ENCODE results near the gene NAB2.

Gene NAB2

DNA sequence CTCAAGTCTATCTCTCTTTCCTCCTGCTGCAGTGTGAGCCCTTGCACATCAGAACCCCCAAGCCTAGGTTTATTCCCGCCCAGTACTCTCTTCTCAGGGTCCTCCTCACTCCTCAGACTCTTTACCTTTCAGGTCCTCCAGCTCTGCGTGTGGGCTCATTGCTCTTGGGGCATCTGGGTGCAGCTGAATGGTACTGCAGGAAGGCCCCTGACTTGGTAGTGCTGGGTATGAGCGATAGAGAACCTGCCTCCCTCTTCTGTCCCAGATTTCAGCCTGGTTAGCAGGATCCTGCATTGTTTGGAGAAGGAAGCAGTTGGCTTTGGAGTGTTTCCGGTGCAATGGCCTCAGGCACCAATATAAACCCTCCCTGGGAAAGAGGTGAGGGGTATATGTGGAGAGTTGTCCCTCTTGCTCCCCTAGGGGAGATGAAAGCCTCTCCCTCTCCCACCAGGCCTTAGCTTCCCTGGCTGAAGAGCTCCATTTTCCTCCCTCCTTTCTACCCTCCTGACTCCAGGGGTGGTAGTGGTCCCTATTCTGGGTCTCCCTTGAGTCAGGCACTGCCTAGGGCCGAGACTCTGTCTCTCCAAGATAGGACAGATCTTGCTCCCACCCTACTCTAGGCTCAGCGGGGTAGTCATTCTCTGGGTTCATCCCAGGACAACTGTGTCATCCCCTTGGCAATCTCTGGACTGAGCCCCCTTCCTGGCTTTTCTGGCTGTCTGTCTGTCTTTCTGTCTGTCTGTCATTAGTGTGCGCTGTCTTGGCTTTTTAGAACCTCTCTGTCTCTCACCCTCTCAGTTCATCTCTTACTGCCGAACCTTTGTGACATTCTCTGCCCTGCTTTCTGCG is 43.2 kb downstream of the NAB2 start:
- Histone ChIP-seq H3K4me1 (ENCODE audit: control insufficient read depth, insufficient read depth, low read length) (peaks cover 63% of the 10 kb centered on the region), H3K9me3 (ENCODE audit: control insufficient read depth, low read length) (no peaks in the 10 kb centered on the region), H3K9ac (ENCODE audit: low read length) (peak overlapping the region; percentile 94), H3K36me3 (ENCODE audit: control insufficient read depth, insufficient read depth, low read length, severe bottlenecking) (peaks cover 20% of the 10 kb centered on the region), H3K4me3 (ENCODE audit: low read length) (peak overlapping the region; percentile 84), H3K27me3 (replicated peaks; ENCODE audit: control insufficient read depth, insufficient read depth, low read length) (no peaks in the 10 kb centered on the region)
- DNase-seq (ENCODE audit: low read depth), result peak; percentile 44

DNA sequence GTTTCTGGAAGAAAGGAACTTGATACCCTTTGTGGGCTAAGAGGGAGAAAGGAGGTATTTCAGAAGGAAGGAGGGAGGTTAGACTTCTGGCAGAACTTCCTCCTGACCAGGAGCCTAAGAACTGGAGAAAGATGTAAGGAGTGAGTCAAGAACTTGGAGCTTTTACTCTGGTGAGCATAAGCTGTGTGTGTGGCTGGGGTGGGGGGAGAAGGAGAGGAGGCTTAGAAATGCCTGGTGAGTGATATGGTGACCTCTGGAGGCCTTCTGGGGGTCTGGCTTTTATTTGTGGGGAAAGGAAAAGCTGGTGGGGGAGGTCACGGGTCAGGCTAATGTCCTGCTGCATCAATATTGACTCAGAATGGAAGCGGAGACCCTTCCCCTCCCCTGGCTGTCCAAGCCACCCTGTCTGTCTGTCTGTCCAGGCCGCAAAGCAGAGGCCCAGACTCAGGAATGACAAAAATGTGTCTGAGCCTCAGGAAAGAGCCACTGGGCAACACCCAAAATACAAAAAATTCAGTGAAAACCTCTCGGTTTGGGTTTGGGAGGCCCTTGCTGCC is 44.2 kb downstream of the NAB2 start:
- H3K4me1 ChIP-seq (ENCODE audit: control insufficient read depth, insufficient read depth, low read length), result peaks cover 70% of the 10 kb centered on the region
- H3K36me3 ChIP-seq (ENCODE audit: control insufficient read depth, insufficient read depth, low read length, severe bottlenecking), result peaks cover 25% of the 10 kb centered on the region
- H3K27me3 ChIP-seq (replicated peaks; ENCODE audit: control insufficient read depth, insufficient read depth, low read length), result no peaks in the 10 kb centered on the region
- H3K4me3 ChIP-seq (ENCODE audit: low read length), result peak overlapping the region; percentile 84
- DNase-seq (ENCODE audit: low read depth), result peak; percentile 67
- H3K9ac ChIP-seq (ENCODE audit: low read length), result peak overlapping the region; percentile 94
- H3K9me3 ChIP-seq (ENCODE audit: control insufficient read depth, low read length), result no peaks in the 10 kb centered on the region

DNA sequence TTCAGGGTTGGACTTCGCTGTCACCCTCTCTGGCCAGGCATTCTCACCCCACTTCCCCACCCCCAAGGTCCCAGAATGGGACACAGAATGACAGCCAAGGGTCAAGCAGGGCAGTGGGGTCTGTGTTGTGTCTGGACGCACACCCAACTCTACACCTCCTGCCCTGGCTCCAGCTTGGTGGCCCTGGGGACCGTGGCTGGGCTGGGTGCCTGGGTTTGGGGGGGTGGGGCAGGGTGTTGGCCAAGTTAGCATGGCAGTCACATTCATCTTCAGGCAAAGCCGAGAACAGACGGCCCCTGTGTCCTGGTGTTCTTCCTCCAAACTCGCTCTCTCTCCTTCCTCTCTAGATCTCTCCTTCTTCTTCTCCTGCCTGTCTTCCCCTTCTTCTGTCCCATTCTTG is 45.0 kb downstream of the NAB2 start:
- Histone ChIP-seq H3K36me3 (ENCODE audit: control insufficient read depth, insufficient read depth, low read length, severe bottlenecking) (peaks cover 31% of the 10 kb centered on the region), H3K9ac (ENCODE audit: low read length) (peak overlapping the region; percentile 91), H3K4me1 (ENCODE audit: control insufficient read depth, insufficient read depth, low read length) (peaks cover 78% of the 10 kb centered on the region), H3K4me3 (ENCODE audit: low read length) (peak overlapping the region; percentile 77), H3K9me3 (ENCODE audit: control insufficient read depth, low read length) (no peaks in the 10 kb centered on the region), H3K27me3 (replicated peaks; ENCODE audit: control insufficient read depth, insufficient read depth, low read length) (no peaks in the 10 kb centered on the region)
- DNase-seq (ENCODE audit: low read depth), result peak; percentile 38

DNA sequence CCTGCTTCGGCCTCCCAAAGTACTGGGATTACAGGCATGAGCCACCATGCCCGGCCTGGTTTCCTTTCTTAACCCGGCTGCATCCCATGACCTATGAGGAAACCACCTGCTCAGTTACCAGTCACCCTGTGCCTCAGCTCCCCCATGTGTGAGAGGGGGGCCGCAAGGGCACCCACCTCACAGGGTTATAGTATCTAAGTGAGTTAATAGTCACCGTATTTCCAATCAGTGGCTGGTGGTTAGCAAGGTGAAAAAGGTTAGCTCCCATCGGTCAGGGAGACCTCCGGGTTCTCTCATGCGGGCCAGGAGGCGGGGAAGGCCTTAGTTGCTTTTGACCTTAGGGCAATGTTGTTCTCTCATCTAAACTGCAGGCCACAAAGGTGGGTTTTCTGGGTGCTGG is 46.0 kb downstream of the NAB2 start:
- peak overlapping the region; percentile 61 for H3K4me3 ChIP-seq (ENCODE audit: low read length)
- no peaks in the 10 kb centered on the region for H3K9me3 ChIP-seq (ENCODE audit: control insufficient read depth, low read length)
- peak overlapping the region; percentile 91 for H3K9ac ChIP-seq (ENCODE audit: low read length)
- peaks cover 88% of the 10 kb centered on the region for H3K4me1 ChIP-seq (ENCODE audit: control insufficient read depth, insufficient read depth, low read length)
- H3K27me3 ChIP-seq (replicated peaks; ENCODE audit: control insufficient read depth, insufficient read depth, low read length), result no peaks in the 10 kb centered on the region
- H3K36me3 ChIP-seq (ENCODE audit: control insufficient read depth, insufficient read depth, low read length, severe bottlenecking), result peaks cover 41% of the 10 kb centered on the region
- DNase-seq (ENCODE audit: low read depth), result peak; percentile 15

DNA sequence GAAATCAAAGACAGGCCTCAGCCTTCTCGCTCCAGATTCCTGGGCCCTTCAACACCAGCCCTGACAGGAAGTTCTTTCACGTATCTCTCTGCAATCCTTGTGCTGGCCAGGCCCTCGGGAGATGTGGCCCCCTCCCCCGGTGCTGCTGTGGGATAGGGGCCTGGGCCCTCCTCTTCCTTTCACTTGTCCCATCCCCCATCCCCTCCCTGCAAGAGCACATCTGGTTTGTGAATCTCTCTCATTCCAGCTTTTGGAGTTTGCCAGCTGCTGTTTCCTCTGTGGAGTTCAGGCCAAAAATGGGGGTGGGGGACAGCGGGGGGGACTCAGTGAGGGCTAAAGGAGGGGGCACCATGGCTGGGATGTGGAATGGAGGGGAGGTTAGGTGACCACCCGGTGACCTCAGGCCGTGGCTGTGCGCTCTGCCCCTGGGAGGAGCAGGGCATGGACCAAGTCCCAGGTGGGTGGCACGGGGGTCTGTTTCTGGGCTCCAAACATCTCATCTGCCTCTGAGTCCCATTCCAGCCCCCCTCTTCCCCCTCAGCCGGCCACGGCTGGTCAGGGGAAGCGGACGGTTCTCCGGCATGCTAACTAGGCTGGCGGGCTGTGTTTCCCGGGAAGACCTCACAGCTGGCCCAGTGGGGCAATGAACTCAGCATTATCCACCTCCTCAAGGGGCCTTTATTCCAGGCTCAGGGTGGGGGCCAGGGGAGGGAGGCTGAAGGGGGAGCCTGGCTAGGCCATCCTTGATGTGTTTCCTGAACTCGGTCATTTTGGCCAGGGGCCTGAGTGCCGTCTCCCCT is 46.8 kb downstream of the NAB2 start:
- Histone ChIP-seq H3K9me3 (ENCODE audit: control insufficient read depth, low read length) (no peaks in the 10 kb centered on the region), H3K4me1 (ENCODE audit: control insufficient read depth, insufficient read depth, low read length) (peaks cover 94% of the 10 kb centered on the region), H3K4me3 (ENCODE audit: low read length) (peak overlapping the region; percentile 61), H3K27me3 (replicated peaks; ENCODE audit: control insufficient read depth, insufficient read depth, low read length) (no peaks in the 10 kb centered on the region), H3K9ac (ENCODE audit: low read length) (peak overlapping the region; percentile 91), H3K36me3 (ENCODE audit: control insufficient read depth, insufficient read depth, low read length, severe bottlenecking) (peaks cover 46% of the 10 kb centered on the region)
- DNase-seq (ENCODE audit: low read depth), result peak; percentile 68

DNA sequence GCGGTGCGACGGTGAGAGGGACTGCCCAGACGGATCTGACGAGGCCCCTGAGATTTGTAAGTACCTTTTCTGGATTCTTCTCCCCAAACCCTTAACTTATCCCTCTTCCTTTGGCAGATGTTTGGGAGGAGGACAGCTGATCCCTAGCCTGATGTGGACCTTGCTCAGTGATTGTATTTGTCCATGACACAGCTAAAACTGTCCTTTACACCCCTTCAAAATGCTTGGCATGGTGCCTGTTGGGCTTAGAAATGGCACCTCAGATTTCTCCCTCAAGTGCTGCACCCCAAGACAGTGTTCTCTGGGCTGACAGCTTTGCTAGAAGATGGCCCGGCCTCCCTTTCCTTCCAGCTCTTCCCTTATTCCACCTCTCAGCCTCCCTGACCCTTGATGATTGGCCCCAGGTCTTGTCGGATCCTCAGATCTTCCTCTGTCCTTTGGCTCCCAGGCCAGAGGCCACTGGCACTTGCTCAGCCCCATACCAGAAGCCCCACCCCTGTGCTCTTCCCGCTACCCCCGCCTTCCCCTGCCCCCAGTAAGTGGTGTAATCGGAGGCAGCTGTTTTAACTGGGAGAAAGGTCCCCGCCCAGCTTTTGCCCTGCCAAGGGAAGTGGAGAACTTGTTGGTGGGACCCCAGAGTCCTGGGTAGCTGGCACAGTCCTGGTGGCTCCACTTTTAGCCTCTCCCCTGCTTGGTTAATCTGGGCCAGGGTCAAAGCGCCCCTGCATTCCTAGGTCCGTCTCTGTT is 49.8 kb downstream of the NAB2 start:
- H3K4me3 ChIP-seq (ENCODE audit: low read length), result peak overlapping the region; percentile 42
- H3K9me3 ChIP-seq (ENCODE audit: control insufficient read depth, low read length), result no peaks in the 10 kb centered on the region
- DNase-seq (ENCODE audit: low read depth), result peak; percentile 41
- H3K9ac ChIP-seq (ENCODE audit: low read length), result peak overlapping the region; percentile 91
- H3K4me1 ChIP-seq (ENCODE audit: control insufficient read depth, insufficient read depth, low read length), result peaks cover 96% of the 10 kb centered on the region
- H3K36me3 ChIP-seq (ENCODE audit: control insufficient read depth, insufficient read depth, low read length, severe bottlenecking), result peaks cover 58% of the 10 kb centered on the region
- no peaks in the 10 kb centered on the region for H3K27me3 ChIP-seq (replicated peaks; ENCODE audit: control insufficient read depth, insufficient read depth, low read length)

DNA sequence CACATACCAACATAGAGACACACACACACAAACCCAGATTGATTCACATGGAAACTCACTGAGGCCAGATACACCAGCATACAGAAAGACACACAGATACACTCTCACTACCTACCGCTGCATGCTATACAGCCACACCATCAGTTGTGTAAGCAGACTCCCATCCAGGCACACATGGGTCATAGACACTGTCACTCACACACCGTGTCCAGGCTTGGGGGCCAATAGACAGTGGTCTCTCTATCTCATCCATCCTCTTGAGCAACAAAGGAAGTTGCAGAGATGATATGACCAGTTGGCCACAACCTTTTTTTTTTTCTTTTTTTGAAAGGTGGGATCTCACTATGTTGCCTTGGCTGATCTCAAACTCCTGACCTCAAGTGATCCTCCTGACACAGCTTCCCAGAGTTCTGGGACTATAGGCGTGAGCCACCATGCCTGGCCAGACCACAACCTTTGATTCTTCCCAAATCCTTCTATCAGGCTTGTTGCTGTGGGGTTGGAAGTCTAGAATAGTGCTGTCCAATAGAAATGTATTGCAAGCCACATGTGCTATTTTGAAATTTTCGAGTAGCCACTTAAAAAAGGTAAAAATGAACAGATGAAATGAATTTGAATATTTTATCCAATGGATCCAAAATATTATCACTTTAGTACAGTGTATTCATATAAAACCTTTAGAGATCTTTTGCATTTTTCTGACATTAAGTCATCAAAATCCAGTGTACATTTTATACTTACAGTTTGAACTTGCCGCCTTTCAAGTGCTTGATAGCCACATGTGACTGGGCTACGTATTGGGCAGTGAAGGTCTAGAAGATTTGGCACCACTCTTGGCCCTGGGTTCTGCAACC is 51.1 kb downstream of the NAB2 start:
- DNase-seq (ENCODE audit: low read depth), result peak; percentile 64
- Histone ChIP-seq H3K27me3 (replicated peaks; ENCODE audit: control insufficient read depth, insufficient read depth, low read length) (no peaks in the 10 kb centered on the region), H3K4me1 (ENCODE audit: control insufficient read depth, insufficient read depth, low read length) (peaks cover 97% of the 10 kb centered on the region), H3K9ac (ENCODE audit: low read length) (peak overlapping the region; percentile 80), H3K4me3 (ENCODE audit: low read length) (peak overlapping the region; percentile 8), H3K9me3 (ENCODE audit: control insufficient read depth, low read length) (no peaks in the 10 kb centered on the region), H3K36me3 (ENCODE audit: control insufficient read depth, insufficient read depth, low read length, severe bottlenecking) (peaks cover 72% of the 10 kb centered on the region)

DNA sequence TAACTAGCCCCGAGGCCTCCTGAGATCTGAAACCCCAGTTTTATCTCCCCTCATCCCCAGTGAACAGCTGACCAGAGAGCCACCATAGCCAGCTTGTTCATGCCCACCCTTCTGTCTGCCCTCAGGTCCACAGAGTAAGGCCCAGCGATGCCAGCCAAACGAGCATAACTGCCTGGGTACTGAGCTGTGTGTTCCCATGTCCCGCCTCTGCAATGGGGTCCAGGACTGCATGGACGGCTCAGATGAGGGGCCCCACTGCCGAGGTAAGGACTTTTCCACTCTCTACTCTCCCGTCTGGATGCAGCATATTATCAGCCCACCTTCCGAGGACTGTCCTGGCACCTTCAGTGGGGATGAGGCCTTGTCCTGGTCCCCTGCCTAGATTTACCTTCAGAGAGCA is 52.3 kb downstream of the NAB2 start:
- Histone ChIP-seq H3K4me1 (ENCODE audit: control insufficient read depth, insufficient read depth, low read length) (peaks cover 97% of the 10 kb centered on the region), H3K27me3 (replicated peaks; ENCODE audit: control insufficient read depth, insufficient read depth, low read length) (no peaks in the 10 kb centered on the region), H3K9ac (ENCODE audit: low read length) (peak overlapping the region; percentile 89), H3K4me3 (ENCODE audit: low read length) (no peak overlapping the region), H3K9me3 (ENCODE audit: control insufficient read depth, low read length) (no peaks in the 10 kb centered on the region), H3K36me3 (ENCODE audit: control insufficient read depth, insufficient read depth, low read length, severe bottlenecking) (peaks cover 84% of the 10 kb centered on the region)
- no peak for DNase-seq (ENCODE audit: low read depth)

DNA sequence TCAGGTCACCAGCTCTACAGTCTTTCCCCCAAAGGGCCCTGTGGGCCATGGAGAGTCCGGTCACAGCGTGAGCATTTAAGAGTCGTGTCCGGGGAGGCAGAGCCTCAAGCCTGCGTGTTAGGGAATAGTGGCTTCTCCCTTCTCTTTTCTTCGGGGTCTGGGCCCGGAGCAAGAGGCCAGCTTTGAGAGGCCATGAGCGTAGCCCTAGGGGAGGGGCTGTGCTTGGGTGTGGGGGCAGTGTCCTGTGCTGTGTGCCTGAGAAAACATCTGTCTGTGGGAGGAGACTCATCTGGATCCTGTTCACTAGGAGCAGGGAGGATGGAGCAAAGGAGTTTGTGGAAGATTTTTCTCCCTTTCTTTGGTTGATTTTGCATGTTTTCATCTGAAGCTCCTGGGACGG is 53.2 kb downstream of the NAB2 start:
- H3K36me3 ChIP-seq (ENCODE audit: control insufficient read depth, insufficient read depth, low read length, severe bottlenecking), result peaks cover 92% of the 10 kb centered on the region
- H3K9me3 ChIP-seq (ENCODE audit: control insufficient read depth, low read length), result no peaks in the 10 kb centered on the region
- peaks cover 97% of the 10 kb centered on the region for H3K4me1 ChIP-seq (ENCODE audit: control insufficient read depth, insufficient read depth, low read length)
- peak overlapping the region; percentile 89 for H3K9ac ChIP-seq (ENCODE audit: low read length)
- no peaks in the 10 kb centered on the region for H3K27me3 ChIP-seq (replicated peaks; ENCODE audit: control insufficient read depth, insufficient read depth, low read length)
- peak overlapping the region; percentile 31 for H3K4me3 ChIP-seq (ENCODE audit: low read length)
- no peak for DNase-seq (ENCODE audit: low read depth)

DNA sequence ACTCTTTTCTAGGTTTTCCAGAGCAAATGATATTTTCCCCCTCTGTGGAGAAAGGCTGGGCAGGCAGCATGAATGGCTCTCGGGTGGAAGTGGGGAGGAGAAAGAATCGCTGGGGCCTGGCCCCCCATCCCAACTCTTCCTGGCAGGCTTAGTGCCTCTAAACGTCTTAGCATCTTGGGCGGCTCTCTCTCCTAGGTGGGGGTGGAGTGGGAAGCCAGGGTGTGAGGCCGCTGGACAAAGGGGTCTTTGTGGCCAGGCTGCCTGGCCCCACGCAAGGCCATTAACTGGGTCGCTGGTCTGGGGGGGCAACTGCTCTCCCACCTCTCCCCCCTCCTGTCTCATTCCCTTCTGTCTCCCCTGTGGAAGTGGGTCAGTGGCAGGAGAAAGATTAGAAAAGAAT is 53.8 kb downstream of the NAB2 start:
- peak overlapping the region; percentile 89 for H3K9ac ChIP-seq (ENCODE audit: low read length)
- no peaks in the 10 kb centered on the region for H3K9me3 ChIP-seq (ENCODE audit: control insufficient read depth, low read length)
- H3K36me3 ChIP-seq (ENCODE audit: control insufficient read depth, insufficient read depth, low read length, severe bottlenecking), result peaks cover 93% of the 10 kb centered on the region
- peaks cover 97% of the 10 kb centered on the region for H3K4me1 ChIP-seq (ENCODE audit: control insufficient read depth, insufficient read depth, low read length)
- no peak for DNase-seq (ENCODE audit: low read depth)
- no peak overlapping the region for H3K4me3 ChIP-seq (ENCODE audit: low read length)
- H3K27me3 ChIP-seq (replicated peaks; ENCODE audit: control insufficient read depth, insufficient read depth, low read length), result no peaks in the 10 kb centered on the region

All from adipocyte (in vitro differentiated cells).